HG03457 (cell line): Measurements from ENCODE around the gene IGF1R.
"Not testable (repeated sequence)": the region's sequence is repeated elsewhere in the genome, so short reads cannot be mapped to it uniquely, and the experiment has no call there.

Experiments
- ATAC-seq: cut with Tn5 transposase; IDR thresholded peaks from one replicate; pipeline ENCODE4 v1.9.1; 2021; ENCODE audit warnings: moderate number of reproducible peaks; ENCODE audit not compliant: unreplicated experiment

IGF1R gene

GRCh38 chr15:98976500-98976899, 328.2 kb downstream of the IGF1R start:
- ATAC-seq: no peak

GRCh38 chr15:98977441-98977840, 329.1 kb downstream of the IGF1R start:
- ATAC-seq: no peak

GRCh38 chr15:98978153-98978552, 329.8 kb downstream of the IGF1R start:
- ATAC-seq: no peak

- ATAC-seq: no peak
Observed at GRCh38 chr15:98980899-98981228, 332.5 kb downstream of the IGF1R start.

- no peak for ATAC-seq
Observed at GRCh38 chr15:98981851-98982722, 333.7 kb downstream of the IGF1R start.

- ATAC-seq: no peak
Observed at GRCh38 chr15:98983334-98983733, 335.0 kb downstream of the IGF1R start.

- no peak for ATAC-seq
Observed at GRCh38 chr15:98986281-98986680, 337.9 kb downstream of the IGF1R start.

GRCh38 chr15:98994892-98995291, 346.6 kb downstream of the IGF1R start:
- ATAC-seq: no peak

GRCh38 chr15:98996169-98996568, 347.8 kb downstream of the IGF1R start:
- ATAC-seq: no peak

- no peak for ATAC-seq
Observed at GRCh38 chr15:98996624-98997023, 348.3 kb downstream of the IGF1R start.

GRCh38 chr15:98997312-98997711, 349.0 kb downstream of the IGF1R start:
- ATAC-seq: no peak

GRCh38 chr15:98997755-98998154, 349.4 kb downstream of the IGF1R start:
- ATAC-seq: no peak

GRCh38 chr15:98998279-98998678, 349.9 kb downstream of the IGF1R start:
- ATAC-seq: no peak

GRCh38 chr15:98999233-98999632, 350.9 kb downstream of the IGF1R start:
- ATAC-seq: no peak

- no peak for ATAC-seq
Observed at GRCh38 chr15:99002226-99002625, 353.9 kb downstream of the IGF1R start.

GRCh38 chr15:99003317-99003716, 355.0 kb downstream of the IGF1R start:
- not testable (repeated sequence) for ATAC-seq

GRCh38 chr15:99004998-99005974, 356.9 kb downstream of the IGF1R start:
- not testable (repeated sequence) for ATAC-seq

GRCh38 chr15:99006146-99006545, 357.8 kb downstream of the IGF1R start:
- no peak for ATAC-seq

GRCh38 chr15:99006904-99007495, 358.7 kb downstream of the IGF1R start:
- ATAC-seq: no peak

GRCh38 chr15:99009741-99010330, 361.5 kb downstream of the IGF1R start:
- ATAC-seq: no peak

- ATAC-seq: no peak
Observed at GRCh38 chr15:99010768-99011167, 362.4 kb downstream of the IGF1R start.
